Peyer's patch (tissue), 4 donors: ENCODE measurements around the gene ZRANB2.

Experiments
- CTCF ChIP-seq, 6 experiments: fragments of 450-650 bp in 4 of 6; fragments of 200-600 bp in 2 of 6; sonication (generic) in 1 of 6; IDR thresholded peaks; one replicate each; pipeline ENCODE4 v1.5.1; 2017 to 2019; ENCODE audit warnings: antibody characterized with exemption in 6 of 6, mild to moderate bottlenecking in 3 of 6, moderate library complexity in 1 of 6
- POLR2A ChIP-seq, 2 donors: fragments of 450-650 bp; IDR thresholded peaks; one replicate each; pipeline ENCODE4 v1.5.1; 2017; ENCODE audit warnings: antibody characterized with exemption in 2 of 2, mild to moderate bottlenecking in 2 of 2, moderate library complexity in 2 of 2

- TF ChIP-seq CTCF (IDR thresholded peaks at IDR 0.05) (no peak), POLR2A (IDR thresholded peaks at IDR 0.05) (no peak)
These were observed 49.4 kb downstream of the ZRANB2 start for GRCh38 chr1:71031426-71031825.
